ENCODE data around the gene EXOG.

- TF ChIP-seq, protein P1, sequence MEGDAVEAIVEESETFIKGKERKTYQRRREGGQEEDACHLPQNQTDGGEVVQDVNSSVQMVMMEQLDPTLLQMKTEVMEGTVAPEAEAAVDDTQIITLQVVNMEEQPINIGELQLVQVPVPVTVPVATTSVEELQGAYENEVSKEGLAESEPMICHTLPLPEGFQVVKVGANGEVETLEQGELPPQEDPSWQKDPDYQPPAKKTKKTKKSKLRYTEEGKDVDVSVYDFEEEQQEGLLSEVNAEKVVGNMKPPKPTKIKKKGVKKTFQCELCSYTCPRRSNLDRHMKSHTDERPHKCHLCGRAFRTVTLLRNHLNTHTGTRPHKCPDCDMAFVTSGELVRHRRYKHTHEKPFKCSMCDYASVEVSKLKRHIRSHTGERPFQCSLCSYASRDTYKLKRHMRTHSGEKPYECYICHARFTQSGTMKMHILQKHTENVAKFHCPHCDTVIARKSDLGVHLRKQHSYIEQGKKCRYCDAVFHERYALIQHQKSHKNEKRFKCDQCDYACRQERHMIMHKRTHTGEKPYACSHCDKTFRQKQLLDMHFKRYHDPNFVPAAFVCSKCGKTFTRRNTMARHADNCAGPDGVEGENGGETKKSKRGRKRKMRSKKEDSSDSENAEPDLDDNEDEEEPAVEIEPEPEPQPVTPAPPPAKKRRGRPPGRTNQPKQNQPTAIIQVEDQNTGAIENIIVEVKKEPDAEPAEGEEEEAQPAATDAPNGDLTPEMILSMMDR (IDR thresholded peaks at IDR 0.05; ENCODE audit: poor library complexity, severe bottlenecking): no peak
- no peak for TF ChIP-seq EZH2 (IDR thresholded peaks at IDR 0.05; ENCODE audit: borderline replicate concordance, insufficient read depth, low read length, poor library complexity, severe bottlenecking)
Observed at GRCh38 chr3:38542401-38543298, 46.5 kb downstream of the EXOG start.
